Measurements from ENCODE around the gene ENDOU.

DNA sequence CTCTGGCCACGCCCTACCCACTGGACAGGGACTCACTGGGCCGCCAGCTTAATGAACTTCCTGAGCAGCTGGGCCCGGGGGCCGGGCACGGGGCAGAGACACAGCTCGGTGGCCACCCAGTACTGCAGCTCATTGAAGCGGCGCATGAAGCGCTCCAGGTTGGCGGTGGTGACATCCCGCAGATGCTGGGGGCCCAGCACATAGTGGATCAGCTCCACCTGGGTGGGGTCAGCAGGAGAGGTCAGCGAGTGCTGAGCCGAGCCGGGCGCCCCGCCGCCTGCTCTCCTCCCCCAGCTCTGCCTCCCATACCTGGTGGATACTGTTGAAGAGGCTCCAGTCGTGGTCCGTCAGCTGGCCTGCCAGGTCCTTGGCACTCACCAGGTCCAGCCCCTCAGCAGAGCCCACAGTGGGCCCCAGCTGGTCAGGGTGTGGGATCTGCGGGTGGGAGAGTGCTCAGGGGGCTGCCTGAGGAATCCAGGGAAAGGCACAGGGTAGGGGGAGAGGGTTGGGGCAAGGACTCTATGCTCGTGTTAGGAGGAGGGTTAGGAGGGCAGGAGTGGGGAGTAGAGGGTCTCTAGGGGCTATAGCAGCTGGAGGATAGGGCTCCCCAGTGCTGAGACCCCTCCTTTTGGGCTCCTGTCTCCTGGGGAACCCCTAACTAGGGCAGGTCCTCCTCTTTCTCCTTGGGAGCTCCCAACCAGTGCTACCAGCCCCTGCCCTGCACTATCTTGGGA lies 15.5 kb upstream of the ENDOU start:
- TF ChIP-seq CTCF (IDR thresholded peaks at IDR 0.05), result no peak
- TF ChIP-seq POLR2A (IDR thresholded peaks at IDR 0.05), result no peak
- TF ChIP-seq EP300 (IDR thresholded peaks at IDR 0.05), result no peak

All from ovary (tissue), 3 donors.